PFSK-1 (cell line): ENCODE data around the gene ANKMY1.

ENCODE experiments used
- POLR2AphosphoS5 ChIP-seq: IDR thresholded peaks from 2 replicates; pipeline ENCODE4 v1.6.1; 2012; ENCODE audit warnings: low read depth, mild to moderate bottlenecking, control low read depth, low read length, moderate library complexity
- SIN3A ChIP-seq: IDR thresholded peaks from 2 replicates; pipeline ENCODE4 v1.6.1; 2012; ENCODE audit warnings: mild to moderate bottlenecking, low read length, moderate library complexity, borderline replicate concordance; ENCODE audit not compliant: insufficient read depth
- TAF1 ChIP-seq: IDR thresholded peaks from 2 replicates; pipeline ENCODE4 v1.6.1; 2012; ENCODE audit warnings: low read length, control low read depth, borderline replicate concordance; ENCODE audit not compliant: insufficient read depth
- TF ChIP-seq, protein P1 (sequence below), 2 experiments: IDR thresholded peaks; 2 replicates each; pipeline versions ENCODE4 v1.6.1 to v1.8.0; 2011 to 2012; ENCODE audit warnings: low read depth in 2 of 2, low read length in 2 of 2, control low read depth in 1 of 2, inconsistent platforms in 1 of 2, mild to moderate bottlenecking in 1 of 2, moderate library complexity in 1 of 2; ENCODE audit not compliant: insufficient read depth in 1 of 2

DNA sequence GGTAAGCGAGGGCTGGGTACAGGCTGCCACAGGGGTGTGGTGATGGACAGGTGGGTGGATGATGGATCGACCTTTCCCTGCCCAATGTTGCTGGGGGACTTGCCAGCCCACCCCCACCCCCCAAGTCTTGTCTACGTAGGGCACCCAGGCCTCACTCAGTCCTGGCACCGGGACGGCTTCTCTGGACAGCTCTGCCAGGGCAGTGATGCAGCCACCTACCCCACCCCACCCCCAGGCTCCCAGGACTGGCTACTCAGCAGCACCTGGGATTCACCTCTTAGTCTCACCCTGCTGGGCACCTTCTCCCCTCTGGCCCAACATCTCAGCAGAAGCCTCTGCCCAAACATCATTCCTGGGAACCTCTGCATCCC is 55.7 kb downstream of the ANKMY1 start:
- TF ChIP-seq, protein P1, sequence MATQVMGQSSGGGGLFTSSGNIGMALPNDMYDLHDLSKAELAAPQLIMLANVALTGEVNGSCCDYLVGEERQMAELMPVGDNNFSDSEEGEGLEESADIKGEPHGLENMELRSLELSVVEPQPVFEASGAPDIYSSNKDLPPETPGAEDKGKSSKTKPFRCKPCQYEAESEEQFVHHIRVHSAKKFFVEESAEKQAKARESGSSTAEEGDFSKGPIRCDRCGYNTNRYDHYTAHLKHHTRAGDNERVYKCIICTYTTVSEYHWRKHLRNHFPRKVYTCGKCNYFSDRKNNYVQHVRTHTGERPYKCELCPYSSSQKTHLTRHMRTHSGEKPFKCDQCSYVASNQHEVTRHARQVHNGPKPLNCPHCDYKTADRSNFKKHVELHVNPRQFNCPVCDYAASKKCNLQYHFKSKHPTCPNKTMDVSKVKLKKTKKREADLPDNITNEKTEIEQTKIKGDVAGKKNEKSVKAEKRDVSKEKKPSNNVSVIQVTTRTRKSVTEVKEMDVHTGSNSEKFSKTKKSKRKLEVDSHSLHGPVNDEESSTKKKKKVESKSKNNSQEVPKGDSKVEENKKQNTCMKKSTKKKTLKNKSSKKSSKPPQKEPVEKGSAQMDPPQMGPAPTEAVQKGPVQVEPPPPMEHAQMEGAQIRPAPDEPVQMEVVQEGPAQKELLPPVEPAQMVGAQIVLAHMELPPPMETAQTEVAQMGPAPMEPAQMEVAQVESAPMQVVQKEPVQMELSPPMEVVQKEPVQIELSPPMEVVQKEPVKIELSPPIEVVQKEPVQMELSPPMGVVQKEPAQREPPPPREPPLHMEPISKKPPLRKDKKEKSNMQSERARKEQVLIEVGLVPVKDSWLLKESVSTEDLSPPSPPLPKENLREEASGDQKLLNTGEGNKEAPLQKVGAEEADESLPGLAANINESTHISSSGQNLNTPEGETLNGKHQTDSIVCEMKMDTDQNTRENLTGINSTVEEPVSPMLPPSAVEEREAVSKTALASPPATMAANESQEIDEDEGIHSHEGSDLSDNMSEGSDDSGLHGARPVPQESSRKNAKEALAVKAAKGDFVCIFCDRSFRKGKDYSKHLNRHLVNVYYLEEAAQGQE (IDR thresholded peaks at IDR 0.05; ENCODE audit: insufficient read depth in 1 of 2, low read depth in 2 of 2, low read length in 2 of 2), result no peak
- TF ChIP-seq TAF1, result no peak
- TF ChIP-seq POLR2AphosphoS5, result no peak
- TF ChIP-seq SIN3A, result no peak
